ES-I3 (cell line): Measurements from ENCODE around the gene ABTB2.
"Not testable (repeated sequence)": the region's sequence is repeated elsewhere in the genome, so short reads cannot be mapped to it uniquely, and the experiment has no call there.

ENCODE experiments used
- H3K36me3 ChIP-seq: 2 replicates; pipeline ENCODE4 v1.6.1; 2013; ENCODE audit warnings: mild to moderate bottlenecking, low read length, control low read depth, moderate library complexity; ENCODE audit not compliant: insufficient read depth
- H3K4me1 ChIP-seq: 2 replicates; pipeline ENCODE4 v1.6.1; 2013; ENCODE audit warnings: mild to moderate bottlenecking, control low read depth, low read length; ENCODE audit not compliant: insufficient read depth
- H3K9ac ChIP-seq: 2 replicates; pipeline ENCODE4 v1.6.1; 2013; ENCODE audit warnings: low read depth, mild to moderate bottlenecking, low read length, moderate library complexity
- H3K9me3 ChIP-seq: 2 replicates; pipeline ENCODE4 v1.6.1; 2013; ENCODE audit warnings: mild to moderate bottlenecking, low read length, moderate library complexity; ENCODE audit not compliant: control insufficient read depth, insufficient read depth

Gene ABTB2

GRCh38 chr11:34218756-34219155 lies 139.1 kb downstream of the ABTB2 start:
- H3K9me3 ChIP-seq, H3K36me3 ChIP-seq, H3K9ac ChIP-seq: not testable (repeated sequence)
- peaks cover 19% of the 10 kb centered on the region for H3K4me1 ChIP-seq

- Histone ChIP-seq H3K9ac (no peak overlapping the region), H3K36me3 (no peaks in the 10 kb centered on the region), H3K9me3 (no peaks in the 10 kb centered on the region), H3K4me1 (peaks cover 16% of the 10 kb centered on the region)
These were observed 139.7 kb downstream of the ABTB2 start for GRCh38 chr11:34218067-34218466.

GRCh38 chr11:34216706-34217105 lies 141.1 kb downstream of the ABTB2 start:
- Histone ChIP-seq H3K36me3 (no peaks in the 10 kb centered on the region), H3K4me1 (peaks cover 4% of the 10 kb centered on the region; the same call in 1 of the 2 replicates), H3K9me3 (no peaks in the 10 kb centered on the region), H3K9ac (no peak overlapping the region)

GRCh38 chr11:34215806-34216453 lies 141.9 kb downstream of the ABTB2 start:
- Histone ChIP-seq H3K9me3 (no peaks in the 10 kb centered on the region), H3K4me1 (peaks cover 4% of the 10 kb centered on the region; the same call in 1 of the 2 replicates), H3K36me3 (no peaks in the 10 kb centered on the region), H3K9ac (no peak overlapping the region)

- Histone ChIP-seq H3K9me3 (no peaks in the 10 kb centered on the region), H3K36me3 (no peaks in the 10 kb centered on the region), H3K9ac (no peak overlapping the region), H3K4me1 (peaks cover 4% of the 10 kb centered on the region; the same call in 1 of the 2 replicates)
These were observed 142.6 kb downstream of the ABTB2 start for GRCh38 chr11:34214961-34215805.

- no peak overlapping the region for H3K9ac ChIP-seq
- H3K4me1 ChIP-seq, result peaks cover 5% of the 10 kb centered on the region; the same call in 1 of the 2 replicates
- no peaks in the 10 kb centered on the region for H3K36me3 ChIP-seq
- no peaks in the 10 kb centered on the region for H3K9me3 ChIP-seq
These were observed 144.4 kb downstream of the ABTB2 start for GRCh38 chr11:34213366-34213765.

- Histone ChIP-seq H3K9ac (no peak overlapping the region), H3K9me3 (no peaks in the 10 kb centered on the region), H3K4me1 (peaks cover 9% of the 10 kb centered on the region; the same call in 1 of the 2 replicates), H3K36me3 (no peaks in the 10 kb centered on the region)
These were observed 145.2 kb downstream of the ABTB2 start for GRCh38 chr11:34212566-34212965.

GRCh38 chr11:34209809-34210208 lies 148.0 kb downstream of the ABTB2 start:
- H3K9ac ChIP-seq, result no peak overlapping the region
- no peaks in the 10 kb centered on the region for H3K9me3 ChIP-seq
- peaks cover 30% of the 10 kb centered on the region for H3K4me1 ChIP-seq
- no peaks in the 10 kb centered on the region for H3K36me3 ChIP-seq

GRCh38 chr11:34208266-34209135 lies 149.3 kb downstream of the ABTB2 start:
- no peaks in the 10 kb centered on the region for H3K36me3 ChIP-seq
- no peak overlapping the region for H3K9ac ChIP-seq
- no peaks in the 10 kb centered on the region for H3K9me3 ChIP-seq
- H3K4me1 ChIP-seq, result peaks cover 43% of the 10 kb centered on the region

GRCh38 chr11:34207487-34208180 lies 150.2 kb downstream of the ABTB2 start:
- peaks cover 49% of the 10 kb centered on the region for H3K4me1 ChIP-seq
- H3K36me3 ChIP-seq, result no peaks in the 10 kb centered on the region
- H3K9me3 ChIP-seq, result no peaks in the 10 kb centered on the region
- H3K9ac ChIP-seq, result no peak overlapping the region

- H3K9ac ChIP-seq, result no peak overlapping the region
- H3K9me3 ChIP-seq, result no peaks in the 10 kb centered on the region
- peaks cover 49% of the 10 kb centered on the region for H3K4me1 ChIP-seq
- H3K36me3 ChIP-seq, result no peaks in the 10 kb centered on the region
These were observed 151.2 kb downstream of the ABTB2 start for GRCh38 chr11:34206407-34207300.

- Histone ChIP-seq H3K4me1 (peaks cover 49% of the 10 kb centered on the region), H3K36me3 (no peaks in the 10 kb centered on the region), H3K9ac (no peak overlapping the region)
These were observed 152.3 kb downstream of the ABTB2 start for GRCh38 chr11:34205326-34206035.

More at GRCh38 chr11:34205326-34206035, 152.3 kb downstream of the ABTB2 start:
- H3K9me3 ChIP-seq, result no peaks in the 10 kb centered on the region
